Esophagus squamous epithelium (tissue), 4 donors: ENCODE results near the gene GLRA3.
A peak's percentile ranks its signal among the peaks of the same experiment; 100 is the strongest.

Source experiments
- POLR2A ChIP-seq, 4 donors: fragments of 450-650 bp; IDR thresholded peaks; one replicate each; pipeline ENCODE4 v1.6.1; 2017; ENCODE audit warnings: antibody characterized with exemption in 4 of 4, mild to moderate bottlenecking in 4 of 4, moderate library complexity in 3 of 4
- TF ChIP-seq, protein P1 (sequence below), 6 experiments: fragments of 450-650 bp in 4 of 6; fragments of 200-600 bp in 2 of 6; sonication (generic) in 2 of 6; IDR thresholded peaks; one replicate each; pipeline ENCODE4 v1.5.1; 2016 to 2019; ENCODE audit warnings: antibody characterized with exemption in 6 of 6, mild to moderate bottlenecking in 4 of 6, moderate library complexity in 4 of 6

DNA sequence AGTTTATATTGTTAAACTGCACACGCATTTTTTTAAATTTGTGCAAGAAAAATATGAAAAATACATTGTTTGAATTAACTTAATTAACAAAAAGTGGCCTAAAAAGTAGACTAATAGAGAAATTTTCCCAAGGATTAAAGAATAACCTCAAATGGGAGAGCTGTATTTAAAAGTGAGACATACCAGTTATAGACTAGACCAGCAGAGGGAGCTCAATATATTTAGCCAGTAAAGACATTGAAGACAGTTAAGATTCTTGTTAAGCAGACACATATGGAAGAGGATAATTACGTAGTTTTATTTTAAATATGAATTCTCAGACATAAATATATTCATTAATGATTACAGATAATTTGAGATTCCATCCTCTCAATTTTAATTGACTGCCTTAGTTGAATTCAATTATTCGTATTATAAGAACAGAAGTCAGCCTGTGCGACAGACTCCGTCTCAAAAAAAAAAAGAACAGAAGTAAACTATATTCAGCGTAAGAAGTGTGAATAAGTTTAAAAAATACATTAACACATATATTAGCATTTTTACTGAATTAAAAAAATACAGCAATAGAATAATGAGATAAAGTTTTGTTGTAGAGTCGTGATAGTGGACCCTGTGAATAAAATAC lies 64.8 kb downstream of the GLRA3 start:
- TF ChIP-seq, protein P1, sequence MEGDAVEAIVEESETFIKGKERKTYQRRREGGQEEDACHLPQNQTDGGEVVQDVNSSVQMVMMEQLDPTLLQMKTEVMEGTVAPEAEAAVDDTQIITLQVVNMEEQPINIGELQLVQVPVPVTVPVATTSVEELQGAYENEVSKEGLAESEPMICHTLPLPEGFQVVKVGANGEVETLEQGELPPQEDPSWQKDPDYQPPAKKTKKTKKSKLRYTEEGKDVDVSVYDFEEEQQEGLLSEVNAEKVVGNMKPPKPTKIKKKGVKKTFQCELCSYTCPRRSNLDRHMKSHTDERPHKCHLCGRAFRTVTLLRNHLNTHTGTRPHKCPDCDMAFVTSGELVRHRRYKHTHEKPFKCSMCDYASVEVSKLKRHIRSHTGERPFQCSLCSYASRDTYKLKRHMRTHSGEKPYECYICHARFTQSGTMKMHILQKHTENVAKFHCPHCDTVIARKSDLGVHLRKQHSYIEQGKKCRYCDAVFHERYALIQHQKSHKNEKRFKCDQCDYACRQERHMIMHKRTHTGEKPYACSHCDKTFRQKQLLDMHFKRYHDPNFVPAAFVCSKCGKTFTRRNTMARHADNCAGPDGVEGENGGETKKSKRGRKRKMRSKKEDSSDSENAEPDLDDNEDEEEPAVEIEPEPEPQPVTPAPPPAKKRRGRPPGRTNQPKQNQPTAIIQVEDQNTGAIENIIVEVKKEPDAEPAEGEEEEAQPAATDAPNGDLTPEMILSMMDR (IDR thresholded peaks at IDR 0.05): peak; percentile 18 to 50 (median 38)
- no peak for TF ChIP-seq POLR2A (IDR thresholded peaks at IDR 0.05)
